Peyer's patch (tissue), 4 donors: ENCODE results near the gene BCAR1. TPM values are rescaled to one million over a fixed set of nuclear protein-coding genes. Genes with fewer than 3 reads are reported as not detected.

ENCODE experiments used
- DNase-seq, 3 donors: peaks; one replicate each; pipeline ENCODE4 v3.0.0-alpha.2; 2017 to 2019
- H3K27ac ChIP-seq, 4 donors: fragments of 200-600 bp; sonication (generic); one replicate each; pipeline ENCODE4 v1.5.1; 2016 to 2019
- H3K27me3 ChIP-seq, 2 donors: fragments of 200-600 bp; sonication (generic); one replicate each; pipeline ENCODE4 v1.5.1; 2019
- H3K36me3 ChIP-seq, 3 donors: fragments of 200-600 bp; sonication (generic); one replicate each; pipeline ENCODE4 v1.5.1; 2016 to 2019
- H3K4me1 ChIP-seq, 4 donors: fragments of 200-600 bp; sonication (generic); one replicate each; pipeline ENCODE4 v1.5.1; 2016 to 2019
- H3K4me3 ChIP-seq, 4 donors: fragments of 200-600 bp; sonication (generic); 1 replicate in 3 of 4; 2 replicates in 1 of 4; pipeline ENCODE4 v1.5.1; 2016 to 2019; ENCODE audit warnings: mild to moderate bottlenecking in 1 of 4
- H3K9me3 ChIP-seq, 4 donors: fragments of 200-600 bp; sonication (generic); one replicate each; pipeline ENCODE4 v1.5.1; 2016 to 2019; ENCODE audit warnings: mild to moderate bottlenecking in 1 of 4
- CTCF ChIP-seq, 6 experiments: fragments of 450-650 bp in 4 of 6; fragments of 200-600 bp in 2 of 6; sonication (generic) in 1 of 6; IDR thresholded peaks; one replicate each; pipeline ENCODE4 v1.5.1; 2017 to 2019; ENCODE audit warnings: antibody characterized with exemption in 6 of 6, mild to moderate bottlenecking in 3 of 6, moderate library complexity in 1 of 6
- POLR2A ChIP-seq, 2 donors: fragments of 450-650 bp; IDR thresholded peaks; one replicate each; pipeline ENCODE4 v1.5.1; 2017; ENCODE audit warnings: antibody characterized with exemption in 2 of 2, mild to moderate bottlenecking in 2 of 2, moderate library complexity in 2 of 2
- total RNA-seq, 4 donors: library from RNA; depleted of rRNA; stranded (reverse); fragments of >200 nt; gene quantifications; one replicate each; pipeline ENCODE4 v1.1.0, GENCODE V29; 2016

BCAR1 gene
- total RNA-seq, 4 donors from 2014 or later, result 77.6 to 251 (median 206) TPM

GRCh38 chr16:75256059-75256571, 4.7 kb upstream of the BCAR1 start:
- H3K27ac ChIP-seq, result peak overlapping the region in 2 of 4 donors; percentile 36 to 59
- no peak for DNase-seq
- H3K4me1 ChIP-seq, result peaks cover 2 to 60% (median 6%) of the 10 kb centered on the region in 4 donors
- H3K36me3 ChIP-seq, result no peaks in the 10 kb centered on the region
- no peaks in the 10 kb centered on the region for H3K27me3 ChIP-seq
- TF ChIP-seq POLR2A (IDR thresholded peaks at IDR 0.05) (no peak), CTCF (IDR thresholded peaks at IDR 0.05) (no peak)
- no peaks in the 10 kb centered on the region for H3K9me3 ChIP-seq
- no peak overlapping the region for H3K4me3 ChIP-seq

GRCh38 chr16:75254359-75254837, 3.0 kb upstream of the BCAR1 start:
- H3K36me3 ChIP-seq, result no peaks in the 10 kb centered on the region
- no peaks in the 10 kb centered on the region for H3K27me3 ChIP-seq
- no peak overlapping the region for H3K4me3 ChIP-seq
- H3K9me3 ChIP-seq, result no peaks in the 10 kb centered on the region
- peak overlapping the region in 2 of 4 donors; percentile 2 to 53 for H3K27ac ChIP-seq
- TF ChIP-seq CTCF (IDR thresholded peaks at IDR 0.05), result no peak
- TF ChIP-seq POLR2A (IDR thresholded peaks at IDR 0.05), result no peak
- H3K4me1 ChIP-seq, result peaks cover 3 to 65% (median 10%) of the 10 kb centered on the region in 4 donors
- DNase-seq, result peak in 1 of 3 donors; percentile 54

- Histone ChIP-seq H3K4me3 (no peak overlapping the region), H3K36me3 (peaks cover 0 to 4% (median 0%) of the 10 kb centered on the region in 3 donors), H3K4me1 (peaks cover 7 to 66% (median 10%) of the 10 kb centered on the region in 4 donors), H3K27ac (peak overlapping the region; percentile 18 to 97 (median 76)), H3K9me3 (no peaks in the 10 kb centered on the region), H3K27me3 (no peaks in the 10 kb centered on the region)
- DNase-seq, result no peak
- TF ChIP-seq CTCF (IDR thresholded peaks at IDR 0.05), result no peak
Observed at GRCh38 chr16:75252946-75253911, 1.8 kb upstream of the BCAR1 start.

- peak overlapping the region in 3 of 4 donors; percentile 44 to 88 (median 77) for H3K4me3 ChIP-seq
- DNase-seq, result no peak
- H3K27me3 ChIP-seq, result no peaks in the 10 kb centered on the region
- peaks cover 7 to 66% (median 10%) of the 10 kb centered on the region in 4 donors for H3K4me1 ChIP-seq
- H3K9me3 ChIP-seq, result no peaks in the 10 kb centered on the region
- TF ChIP-seq CTCF (IDR thresholded peaks at IDR 0.05) (no peak), POLR2A (IDR thresholded peaks at IDR 0.05) (no peak)
- H3K36me3 ChIP-seq, result peaks cover 0 to 4% (median 0%) of the 10 kb centered on the region in 3 donors
- peak overlapping the region; percentile 18 to 97 (median 76) for H3K27ac ChIP-seq
Observed at GRCh38 chr16:75252049-75252864, 833 bp upstream of the BCAR1 start.

GRCh38 chr16:75250809-75251279, 580 bp downstream of the BCAR1 start:
- Histone ChIP-seq H3K27ac (peak overlapping the region; percentile 55 to 97 (median 94)), H3K9me3 (no peaks in the 10 kb centered on the region), H3K36me3 (peaks cover 0 to 4% (median 0%) of the 10 kb centered on the region in 3 donors), H3K4me1 (peaks cover 7 to 66% (median 10%) of the 10 kb centered on the region in 4 donors), H3K4me3 (peak overlapping the region; percentile 44 to 88 (median 70)), H3K27me3 (no peaks in the 10 kb centered on the region)
- DNase-seq, result peak in 2 of 3 donors; percentile 77 to 88
- TF ChIP-seq CTCF (IDR thresholded peaks at IDR 0.05), result no peak
- peak; percentile 45 to 52 for TF ChIP-seq POLR2A (IDR thresholded peaks at IDR 0.05)
